HG02981 (cell line): ENCODE measurements around the gene FAM13A.
A peak's percentile ranks its signal among the peaks of the same experiment; 100 is the strongest.

ENCODE experiments used
- ATAC-seq: cut with Tn5 transposase; IDR thresholded peaks from one replicate; pipeline ENCODE4 v1.9.1; 2021; ENCODE audit warnings: mild to moderate bottlenecking, moderate library complexity; ENCODE audit not compliant: unreplicated experiment

The FAM13A gene

GRCh38 chr4:88754796-88755195, 302.2 kb downstream of the FAM13A start:
- no peak for ATAC-seq

GRCh38 chr4:88753658-88754571, 303.1 kb downstream of the FAM13A start:
- no peak for ATAC-seq

GRCh38 chr4:88752754-88753153, 304.2 kb downstream of the FAM13A start:
- no peak for ATAC-seq

GRCh38 chr4:88752076-88752463, 304.9 kb downstream of the FAM13A start:
- no peak for ATAC-seq

GRCh38 chr4:88751258-88752075, 305.5 kb downstream of the FAM13A start:
- ATAC-seq, result no peak

GRCh38 chr4:88750369-88750768, 306.6 kb downstream of the FAM13A start:
- no peak for ATAC-seq

GRCh38 chr4:88747351-88747750, 309.6 kb downstream of the FAM13A start:
- no peak for ATAC-seq

- no peak for ATAC-seq
Observed at GRCh38 chr4:88746206-88746605, 310.8 kb downstream of the FAM13A start.

- ATAC-seq, result no peak
Observed at GRCh38 chr4:88745581-88746163, 311.3 kb downstream of the FAM13A start.

- ATAC-seq, result no peak
Observed at GRCh38 chr4:88745175-88745574, 311.8 kb downstream of the FAM13A start.

- ATAC-seq, result no peak
Observed at GRCh38 chr4:88744609-88745008, 312.4 kb downstream of the FAM13A start.

- ATAC-seq, result no peak
Observed at GRCh38 chr4:88743696-88744095, 313.3 kb downstream of the FAM13A start.

- no peak for ATAC-seq
Observed at GRCh38 chr4:88742561-88742960, 314.4 kb downstream of the FAM13A start.

GRCh38 chr4:88738180-88738579, 318.8 kb downstream of the FAM13A start:
- ATAC-seq, result no peak

GRCh38 chr4:88737307-88737941, 319.6 kb downstream of the FAM13A start:
- ATAC-seq, result peak; percentile 96

- ATAC-seq, result no peak
Observed at GRCh38 chr4:88736264-88736663, 320.7 kb downstream of the FAM13A start.

- no peak for ATAC-seq
Observed at GRCh38 chr4:88735564-88735963, 321.4 kb downstream of the FAM13A start.

- no peak for ATAC-seq
Observed at GRCh38 chr4:88734403-88734949, 322.5 kb downstream of the FAM13A start.

GRCh38 chr4:88732714-88733368, 324.1 kb downstream of the FAM13A start:
- ATAC-seq, result no peak

GRCh38 chr4:88731381-88731780, 325.6 kb downstream of the FAM13A start:
- no peak for ATAC-seq
